Nephron progenitor cell (in vitro differentiated cells): Measurements from ENCODE around the gene KCNJ6.
A peak's percentile ranks its signal among the peaks of the same experiment; 100 is the strongest.

Experiments
- DNase-seq: peaks from one replicate; pipeline ENCODE4 v3.0.0; 2021
- H3K27ac Mint-ChIP-seq: 2 replicates; pipeline ENCODE4 v1.8.0; 2021; ENCODE audit warnings: mild to moderate bottlenecking, moderate library complexity, mixed read lengths
- H3K27me3 Mint-ChIP-seq: 2 replicates; pipeline ENCODE4 v1.8.0; 2021; ENCODE audit warnings: mild to moderate bottlenecking, low read depth, mixed read lengths; ENCODE audit not compliant: poor library complexity
- H3K36me3 Mint-ChIP-seq: 2 replicates; pipeline ENCODE4 v1.8.0; 2021; ENCODE audit warnings: low read depth, mixed read lengths
- H3K4me1 Mint-ChIP-seq: 2 replicates; pipeline ENCODE4 v1.8.0; 2021; ENCODE audit warnings: mixed read lengths
- H3K4me3 Mint-ChIP-seq: 2 replicates; pipeline ENCODE4 v1.8.0; 2021; ENCODE audit warnings: mild to moderate bottlenecking, moderate library complexity, mixed read lengths
- H3K9me3 Mint-ChIP-seq: 2 replicates; pipeline ENCODE4 v1.8.0; 2021; ENCODE audit warnings: mild to moderate bottlenecking, moderate library complexity, mixed read lengths
- CTCF ChIP-seq: fragments of 200-600 bp; sonication (generic); IDR thresholded peaks from 2 replicates; pipeline ENCODE4 v1.5.0; 2021; ENCODE audit warnings: antibody characterized with exemption

Gene KCNJ6

GRCh38 chr21:37915497-37915911 lies 753 bp downstream of the KCNJ6 start:
- no peaks in the 10 kb centered on the region for H3K9me3 Mint-ChIP-seq
- H3K27me3 Mint-ChIP-seq: peaks cover 79% of the 10 kb centered on the region
- H3K36me3 Mint-ChIP-seq: no peaks in the 10 kb centered on the region
- peak; percentile 23 for DNase-seq
- peak overlapping the region; percentile 82 for H3K4me3 Mint-ChIP-seq
- TF ChIP-seq CTCF: no peak
- no peak overlapping the region for H3K27ac Mint-ChIP-seq
- H3K4me1 Mint-ChIP-seq: peaks cover 18% of the 10 kb centered on the region

- Mint-ChIP-seq H3K4me1 (peaks cover 18% of the 10 kb centered on the region), H3K27ac (no peak overlapping the region), H3K4me3 (no peak overlapping the region), H3K9me3 (no peaks in the 10 kb centered on the region), H3K36me3 (no peaks in the 10 kb centered on the region), H3K27me3 (peaks cover 80% of the 10 kb centered on the region)
- no peak for DNase-seq
- TF ChIP-seq CTCF: no peak
Observed at GRCh38 chr21:37912616-37913015, 3.6 kb downstream of the KCNJ6 start.

GRCh38 chr21:37909936-37910335 lies 6.3 kb downstream of the KCNJ6 start:
- Mint-ChIP-seq H3K4me1 (peaks cover 5% of the 10 kb centered on the region), H3K4me3 (no peak overlapping the region), H3K27me3 (peaks cover 66% of the 10 kb centered on the region), H3K27ac (no peak overlapping the region), H3K9me3 (no peaks in the 10 kb centered on the region), H3K36me3 (no peaks in the 10 kb centered on the region)
- no peak for TF ChIP-seq CTCF
- no peak for DNase-seq

- Mint-ChIP-seq H3K27me3 (peaks cover 59% of the 10 kb centered on the region), H3K4me1 (no peaks in the 10 kb centered on the region), H3K36me3 (no peaks in the 10 kb centered on the region), H3K4me3 (no peak overlapping the region), H3K27ac (no peak overlapping the region), H3K9me3 (no peaks in the 10 kb centered on the region)
- TF ChIP-seq CTCF: no peak
- no peak for DNase-seq
Observed at GRCh38 chr21:37908691-37909090, 7.6 kb downstream of the KCNJ6 start.

GRCh38 chr21:37907076-37907475 lies 9.2 kb downstream of the KCNJ6 start:
- no peak for DNase-seq
- Mint-ChIP-seq H3K4me1 (no peaks in the 10 kb centered on the region), H3K4me3 (no peak overlapping the region), H3K36me3 (no peaks in the 10 kb centered on the region), H3K27ac (no peak overlapping the region), H3K27me3 (peaks cover 47% of the 10 kb centered on the region), H3K9me3 (no peaks in the 10 kb centered on the region)
- no peak for TF ChIP-seq CTCF

- Mint-ChIP-seq H3K4me3 (no peak overlapping the region), H3K9me3 (no peaks in the 10 kb centered on the region), H3K27me3 (peaks cover 44% of the 10 kb centered on the region), H3K36me3 (no peaks in the 10 kb centered on the region), H3K27ac (no peak overlapping the region), H3K4me1 (no peaks in the 10 kb centered on the region)
- no peak for DNase-seq
- no peak for TF ChIP-seq CTCF
Observed at GRCh38 chr21:37905291-37905690, 11.0 kb downstream of the KCNJ6 start.
